ENCODE measurements around the gene RABGEF1. TPM values are rescaled to one million over a fixed set of nuclear protein-coding genes. Genes with fewer than 3 reads are reported as not detected.

The RABGEF1 gene
- total and polyA plus RNA-seq, 9 of the 15 experiments (the other 6 are each of a cell fraction or from before 2014, with no cell fraction given) = 7.0 to 29.3 (median 20.5) TPM

DNA sequence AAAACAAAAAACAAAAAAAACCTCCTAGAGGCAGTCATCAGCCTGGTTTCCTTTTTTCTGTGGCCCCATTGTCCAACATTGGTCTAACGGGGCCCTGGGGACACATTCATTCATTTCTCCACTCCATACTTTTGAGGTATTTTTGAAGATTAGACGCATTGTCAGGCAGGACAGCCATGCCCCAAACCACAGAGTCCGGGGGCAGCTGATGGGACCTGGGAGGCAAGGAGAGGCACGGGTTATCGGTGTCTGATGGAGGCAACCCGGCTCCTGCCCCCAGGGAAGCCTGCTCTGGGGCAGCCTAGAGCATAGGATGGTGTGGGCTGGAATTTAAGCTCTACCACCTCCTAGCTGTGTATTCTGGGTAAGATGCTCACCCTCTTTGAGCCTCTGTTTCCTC, 6.5 kb upstream of the RABGEF1 start:
- 38% methylated on average over 6 of the region's 6 CpGs for WGBS (ENCODE audit: insufficient coverage, low coverage, missing lambda C conversion rate)
- Histone ChIP-seq H3K27me3 (ENCODE audit: control insufficient read depth in 2 of 2, insufficient read depth in 2 of 2, low read length in 2 of 2) (no peaks in the 10 kb centered on the region), H3K9me1 (ENCODE audit: control insufficient read depth, insufficient read depth, low read length) (no peaks in the 10 kb centered on the region), H3K9ac (ENCODE audit: insufficient read depth in 1 of 2, low read depth in 2 of 2, low read length in 2 of 2) (no peak overlapping the region), H3K27ac (ENCODE audit: extremely low read depth, low read depth, low read length) (no peak overlapping the region), H3K79me2 (ENCODE audit: control insufficient read depth, insufficient read depth, low read length) (0 out of 3 replicates have a peak, but pooled peaks cover under 1% of the 10 kb centered on the region), H3K4me3 (no peak overlapping the region), H3K4me1 (replicated peaks in 1 of 2; ENCODE audit: control insufficient read depth in 2 of 2, insufficient read depth in 2 of 2, low read length in 2 of 2) (peaks cover 0 to 7% of the 10 kb centered on the region in 2 experiments; a peak in 2 of 5 replicates), H3K9me3 (replicated peaks; ENCODE audit: control insufficient read depth, insufficient read depth, low read depth, low read length) (peaks cover 5% of the 10 kb centered on the region; the same call in 1 of the 2 replicates), H3K4me2 (ENCODE audit: insufficient read depth, low read length) (no peak overlapping the region), H2AFZ (ENCODE audit: low read depth, low read length) (no peak overlapping the region), H4K20me1 (replicated peaks; ENCODE audit: control insufficient read depth, insufficient read depth, low read length) (no peaks in the 10 kb centered on the region; the same call in 1 of the 2 replicates), H3K36me3 (ENCODE audit: control insufficient read depth, insufficient read depth, low read length) (peaks cover 4% of the 10 kb centered on the region; the same call in 1 of the 3 replicates)
- in situ Hi-C loops (cut with MboI) (no loop called here), intact Hi-C loops (cut with micrococcal nuclease) (no loop called here)
- CTCF ChIA-PET (ENCODE audit: low intra/inter-chr PET ratio) = no interaction called here
- no TSS peak for BruUV-seq (replicated peaks)
- FAIRE-seq (no peak), DNase-seq (ENCODE audit: extremely low read depth in 1 of 4, low spot score in 3 of 4) (no peak), ATAC-seq (peak; percentile 27; the same call in 2 of the 3 replicates)
- TF ChIP-seq, protein P1, sequence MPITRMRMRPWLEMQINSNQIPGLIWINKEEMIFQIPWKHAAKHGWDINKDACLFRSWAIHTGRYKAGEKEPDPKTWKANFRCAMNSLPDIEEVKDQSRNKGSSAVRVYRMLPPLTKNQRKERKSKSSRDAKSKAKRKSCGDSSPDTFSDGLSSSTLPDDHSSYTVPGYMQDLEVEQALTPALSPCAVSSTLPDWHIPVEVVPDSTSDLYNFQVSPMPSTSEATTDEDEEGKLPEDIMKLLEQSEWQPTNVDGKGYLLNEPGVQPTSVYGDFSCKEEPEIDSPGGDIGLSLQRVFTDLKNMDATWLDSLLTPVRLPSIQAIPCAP (CRISPR knock-in tag; IDR thresholded peaks at IDR 0.05; ENCODE audit: borderline replicate concordance) = no peak
- TF ChIP-seq ZC3H4 (CRISPR knock-in tag; IDR thresholded peaks at IDR 0.05; ENCODE audit: borderline replicate concordance) = no peak
- TF ChIP-seq ATF1 (CRISPR knock-in tag; IDR thresholded peaks at IDR 0.05) = no peak
- no peak for TF ChIP-seq ATF1 (tag; IDR thresholded peaks at IDR 0.05)
- TF ChIP-seq, protein P2, sequence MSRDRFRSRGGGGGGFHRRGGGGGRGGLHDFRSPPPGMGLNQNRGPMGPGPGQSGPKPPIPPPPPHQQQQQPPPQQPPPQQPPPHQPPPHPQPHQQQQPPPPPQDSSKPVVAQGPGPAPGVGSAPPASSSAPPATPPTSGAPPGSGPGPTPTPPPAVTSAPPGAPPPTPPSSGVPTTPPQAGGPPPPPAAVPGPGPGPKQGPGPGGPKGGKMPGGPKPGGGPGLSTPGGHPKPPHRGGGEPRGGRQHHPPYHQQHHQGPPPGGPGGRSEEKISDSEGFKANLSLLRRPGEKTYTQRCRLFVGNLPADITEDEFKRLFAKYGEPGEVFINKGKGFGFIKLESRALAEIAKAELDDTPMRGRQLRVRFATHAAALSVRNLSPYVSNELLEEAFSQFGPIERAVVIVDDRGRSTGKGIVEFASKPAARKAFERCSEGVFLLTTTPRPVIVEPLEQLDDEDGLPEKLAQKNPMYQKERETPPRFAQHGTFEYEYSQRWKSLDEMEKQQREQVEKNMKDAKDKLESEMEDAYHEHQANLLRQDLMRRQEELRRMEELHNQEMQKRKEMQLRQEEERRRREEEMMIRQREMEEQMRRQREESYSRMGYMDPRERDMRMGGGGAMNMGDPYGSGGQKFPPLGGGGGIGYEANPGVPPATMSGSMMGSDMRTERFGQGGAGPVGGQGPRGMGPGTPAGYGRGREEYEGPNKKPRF (IDR thresholded peaks at IDR 0.05; ENCODE audit: low read depth, low read length) = no peak
- POLR2A ChIA-PET = interaction anchor here (0.8 kb wide), 1 partner anchor 11 kb away, joined by 3 read pairs; no protein-coding TSS in a partner anchor
